HG02973 (cell line): ENCODE measurements around the gene DCTPP1.
"Not testable (repeated sequence)": the region's sequence is repeated elsewhere in the genome, so short reads cannot be mapped to it uniquely, and the experiment has no call there.

Experiments used
- ATAC-seq: cut with Tn5 transposase; IDR thresholded peaks from one replicate; pipeline ENCODE4 v1.9.1; 2021; ENCODE audit warnings: moderate library complexity; ENCODE audit not compliant: unreplicated experiment

Gene DCTPP1

DNA sequence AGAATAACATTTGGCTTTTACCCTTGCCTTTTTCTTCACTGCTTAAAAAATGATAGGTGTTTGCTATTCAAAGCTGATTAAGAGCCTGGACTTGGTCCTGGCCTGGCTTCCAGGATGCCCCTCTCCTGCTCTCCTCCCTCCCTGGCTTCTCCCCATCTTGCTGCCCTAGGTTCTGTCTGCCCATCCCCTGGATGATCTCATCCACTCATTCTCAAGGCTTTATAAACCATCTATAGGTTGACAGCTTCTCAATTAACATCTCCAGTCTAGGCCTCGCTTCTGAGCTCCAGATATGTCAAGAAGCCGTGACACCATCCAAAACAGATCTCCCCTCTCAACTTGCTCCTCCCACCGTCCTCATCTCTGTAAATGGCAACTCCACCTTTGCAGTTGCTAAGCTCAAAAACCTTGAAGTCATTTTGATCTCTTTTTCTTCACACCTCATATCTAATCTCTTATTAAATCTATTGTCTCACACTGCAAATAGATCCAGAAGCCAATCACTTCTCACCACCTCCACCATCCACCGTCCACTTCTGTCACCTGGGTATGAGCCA lies 13.7 kb downstream of the DCTPP1 start:
- no peak for ATAC-seq

DNA sequence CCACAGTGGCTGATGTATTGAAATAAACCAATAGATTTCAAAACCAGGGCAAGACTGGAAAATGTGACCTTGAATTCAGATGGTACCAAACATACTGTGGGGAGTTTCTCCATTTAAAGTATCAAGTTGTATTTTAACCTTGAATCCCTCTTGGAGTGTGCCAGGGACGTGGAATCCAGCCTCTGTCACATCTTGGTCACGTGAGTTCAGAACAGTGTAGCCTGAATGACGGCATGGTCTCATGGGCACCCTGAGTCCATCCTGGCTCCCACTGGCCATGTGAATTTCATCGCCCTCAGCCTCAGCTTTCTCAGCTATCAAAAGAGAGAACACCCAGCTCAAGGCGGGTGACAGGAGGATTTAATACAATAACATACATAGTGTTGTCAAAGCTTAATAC lies 15.7 kb downstream of the DCTPP1 start:
- no peak for ATAC-seq

DNA sequence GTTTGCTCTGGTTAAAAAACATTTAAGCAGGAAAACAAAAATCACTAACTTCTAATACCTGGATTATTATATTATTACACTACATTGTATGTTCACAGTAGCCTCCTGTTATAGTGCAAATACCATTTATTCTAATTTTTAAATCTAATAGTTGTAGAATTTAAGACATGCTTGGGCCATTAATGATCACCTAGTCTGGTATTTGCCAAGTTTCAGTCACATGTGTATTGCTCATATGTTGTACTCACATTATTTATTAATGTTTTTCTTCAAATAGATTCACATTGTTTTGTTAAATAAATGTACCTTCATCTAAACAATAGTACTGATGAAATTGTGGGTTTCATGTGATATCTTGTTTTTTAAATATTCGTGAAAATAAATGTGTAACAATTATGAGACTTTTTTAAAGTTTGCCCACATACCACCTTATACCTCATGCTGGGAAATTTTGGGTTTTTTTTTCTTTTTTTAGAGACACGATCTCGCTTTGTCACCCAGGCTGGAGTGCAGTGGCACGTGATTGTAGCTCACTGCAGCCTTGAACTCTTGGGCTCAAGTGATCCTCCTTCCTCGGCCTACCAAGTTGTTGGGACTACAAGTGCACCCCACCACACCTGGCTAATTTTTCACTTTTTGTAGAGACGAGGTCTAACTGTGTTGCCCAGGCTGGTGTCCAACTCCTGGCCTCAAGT lies 16.6 kb downstream of the DCTPP1 start:
- ATAC-seq: no peak

GRCh38 chr16:30409125-30410060 lies 20.4 kb downstream of the DCTPP1 start:
- ATAC-seq: no peak

- ATAC-seq: peak; percentile 18
These were observed 21.9 kb downstream of the DCTPP1 start for GRCh38 chr16:30407804-30408534.

DNA sequence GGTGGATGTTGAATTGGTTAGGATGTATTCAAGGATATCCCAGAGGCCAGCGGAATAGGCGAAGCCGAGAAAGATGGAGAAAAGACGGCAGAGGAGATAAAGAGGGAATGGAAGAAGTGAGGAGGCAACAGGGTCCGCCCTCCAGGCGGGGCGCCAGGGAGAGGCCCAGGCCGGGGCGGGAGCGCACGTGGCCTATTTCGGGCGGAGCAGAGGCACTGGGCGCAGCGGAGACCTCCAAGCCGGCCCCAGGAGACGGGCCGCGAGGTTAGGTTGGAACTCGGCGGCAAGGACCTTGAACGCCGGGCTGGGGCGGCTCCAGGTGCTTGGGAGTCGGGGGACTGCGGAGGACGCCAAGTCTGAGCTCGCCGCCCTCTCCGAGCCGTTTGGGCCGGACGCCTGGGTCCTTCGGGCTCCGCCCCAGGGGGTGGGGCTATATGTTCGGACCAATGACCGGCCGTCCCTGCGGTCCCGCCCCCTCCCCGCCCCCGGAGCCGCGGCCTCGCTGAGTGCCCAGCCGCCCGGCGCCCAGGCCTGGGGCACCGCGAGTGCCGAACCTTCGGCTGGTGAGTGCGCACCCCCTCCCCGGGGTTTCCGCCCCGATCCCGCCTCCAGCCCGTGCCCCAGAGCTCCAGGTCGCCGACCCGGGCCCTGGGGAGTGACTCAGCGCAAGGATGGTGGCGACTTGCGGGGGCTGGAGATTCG lies 22.6 kb downstream of the DCTPP1 start, which contains the start of gene ZNF771:
ZNF771 (plus strand) TSS at position 505 of the 702 bp plus-strand sequence. CDS start 448 bp downstream, outside the sequence.
- ATAC-seq: peak; percentile 58

- ATAC-seq: peak; percentile 4
These were observed 23.1 kb downstream of the DCTPP1 start for GRCh38 chr16:30406795-30407101.

- ATAC-seq: no peak
These were observed 27.9 kb downstream of the DCTPP1 start for GRCh38 chr16:30401768-30402425.

DNA sequence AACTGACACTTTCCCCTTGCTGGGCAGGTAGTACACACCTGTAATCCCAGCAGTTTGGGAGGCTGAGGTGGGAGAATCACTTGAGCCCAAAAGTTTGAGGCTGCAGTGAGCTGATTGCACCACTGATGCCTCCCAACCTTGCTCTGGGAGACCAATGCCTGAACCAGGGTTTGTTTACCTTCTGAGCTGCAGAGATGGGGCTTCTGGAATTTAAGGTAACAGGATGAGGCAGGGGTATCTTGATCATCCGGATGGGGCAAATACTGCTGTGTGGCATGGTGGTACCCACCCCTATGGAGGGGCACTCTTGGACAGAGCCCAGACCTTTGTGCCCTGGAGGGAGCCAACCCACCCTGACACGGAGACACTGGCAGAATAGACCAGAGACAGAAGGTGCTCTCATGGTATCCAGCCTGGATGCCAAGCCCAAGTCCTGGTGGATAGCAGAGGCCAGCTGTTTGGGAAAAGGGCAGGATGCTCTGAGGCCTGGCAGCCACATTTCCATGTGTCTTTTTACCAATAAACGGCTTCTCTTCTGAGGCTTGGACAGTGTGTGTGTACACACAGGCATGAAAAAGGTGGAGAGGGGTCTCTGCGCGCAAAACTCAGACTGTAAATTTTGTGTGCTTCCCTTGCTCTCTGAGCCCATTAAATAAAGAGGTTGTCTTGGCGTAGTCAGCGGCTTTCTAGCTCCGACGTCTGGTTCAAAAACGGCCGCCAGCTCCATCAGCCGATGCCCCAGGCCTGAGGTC lies 30.2 kb downstream of the DCTPP1 start:
- no peak for ATAC-seq

DNA sequence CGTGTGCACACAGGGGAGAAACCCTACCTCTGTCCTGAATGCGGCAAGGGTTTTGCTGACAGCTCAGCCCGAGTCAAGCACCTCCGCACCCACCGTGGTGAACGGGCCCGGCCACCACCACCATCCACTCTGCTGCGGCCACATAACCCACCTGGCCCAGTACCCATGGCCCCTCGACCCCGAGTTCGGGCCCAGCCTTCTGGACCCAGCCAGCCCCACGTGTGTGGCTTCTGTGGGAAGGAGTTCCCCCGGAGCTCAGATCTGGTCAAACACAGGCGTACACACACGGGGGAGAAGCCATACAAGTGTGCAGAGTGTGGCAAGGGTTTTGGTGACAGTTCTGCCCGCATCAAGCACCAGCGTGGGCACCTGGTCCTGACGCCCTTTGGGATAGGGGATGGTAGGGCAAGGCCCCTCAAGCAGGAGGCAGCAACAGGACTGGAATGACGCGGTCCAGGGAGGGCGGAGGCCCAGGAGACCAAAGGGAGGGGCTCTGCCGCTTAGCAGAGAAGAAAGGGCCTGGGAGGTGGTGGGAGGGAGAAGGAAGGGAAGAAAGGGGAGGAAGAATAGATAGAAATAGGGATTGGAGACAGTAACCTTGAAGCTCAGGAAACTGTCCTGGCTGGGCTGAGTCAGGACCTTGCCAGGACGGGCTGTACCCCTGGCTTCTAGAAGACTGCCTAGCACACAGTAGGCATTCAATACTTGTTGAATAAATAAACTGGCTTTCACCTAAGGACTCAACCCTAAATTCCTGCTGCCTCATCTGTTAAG lies 31.0 kb downstream of the DCTPP1 start:
- no peak for ATAC-seq

DNA sequence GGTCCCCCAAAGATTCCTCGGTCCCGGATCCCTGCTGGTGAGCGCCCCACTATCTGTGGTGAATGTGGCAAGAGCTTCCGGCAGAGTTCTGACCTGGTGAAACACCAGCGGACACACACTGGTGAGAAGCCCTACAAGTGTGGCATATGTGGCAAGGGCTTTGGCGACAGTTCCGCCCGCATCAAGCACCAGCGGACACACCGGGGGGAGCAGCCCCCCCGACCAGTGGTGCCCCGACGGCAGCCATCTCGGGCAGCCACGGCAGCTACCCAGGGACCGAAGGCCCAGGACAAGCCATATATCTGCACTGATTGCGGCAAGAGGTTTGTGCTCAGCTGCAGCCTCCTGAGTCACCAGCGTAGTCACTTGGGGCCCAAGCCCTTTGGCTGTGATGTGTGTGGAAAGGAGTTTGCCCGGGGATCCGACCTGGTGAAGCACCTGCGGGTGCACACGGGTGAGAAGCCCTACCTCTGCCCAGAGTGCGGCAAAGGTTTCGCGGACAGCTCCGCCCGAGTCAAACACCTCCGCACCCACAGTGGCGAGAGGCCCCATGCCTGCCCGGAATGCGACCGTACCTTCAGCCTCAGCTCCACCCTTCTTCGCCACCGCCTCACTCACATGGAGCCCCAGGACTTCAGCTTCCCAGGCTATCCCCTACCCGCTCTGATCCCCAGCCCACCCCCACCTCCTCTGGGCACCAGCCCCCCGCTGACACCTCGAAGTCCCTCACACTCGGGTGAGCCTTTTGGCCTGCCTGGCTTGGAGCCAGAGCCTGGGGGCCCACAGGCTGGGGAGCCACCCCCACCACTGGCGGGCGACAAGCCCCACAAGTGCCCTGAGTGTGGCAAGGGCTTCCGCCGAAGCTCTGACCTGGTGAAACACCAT lies 31.8 kb downstream of the DCTPP1 start:
- no peak for ATAC-seq

- ATAC-seq: no peak
These were observed 32.8 kb downstream of the DCTPP1 start for GRCh38 chr16:30397056-30397455.

- not testable (repeated sequence) for ATAC-seq
These were observed 33.2 kb downstream of the DCTPP1 start for GRCh38 chr16:30396627-30397026.

GRCh38 chr16:30395992-30396585 lies 33.7 kb downstream of the DCTPP1 start:
- peak; percentile 10 for ATAC-seq

- peak; percentile 46 for ATAC-seq
These were observed 34.5 kb downstream of the DCTPP1 start, which contains the start of gene ZNF48 for GRCh38 chr16:30395155-30395991. ZNF48 (plus strand) TSS chr16:30395420; CDS start chr16:30395795, 375 bp downstream.

- ATAC-seq: no peak
These were observed 35.2 kb downstream of the DCTPP1 start for GRCh38 chr16:30394592-30395154.
